ENCODE data around the gene PLCL2. TPM values are rescaled to one million over a fixed set of nuclear protein-coding genes. Genes with fewer than 3 reads are reported as not detected.

Gene PLCL2
- total and polyA plus RNA-seq, 10 of the 15 experiments (the other 5 are each of a cell fraction or from before 2014, with no cell fraction given): 7.5 to 37.3 (median 21.7) TPM

DNA sequence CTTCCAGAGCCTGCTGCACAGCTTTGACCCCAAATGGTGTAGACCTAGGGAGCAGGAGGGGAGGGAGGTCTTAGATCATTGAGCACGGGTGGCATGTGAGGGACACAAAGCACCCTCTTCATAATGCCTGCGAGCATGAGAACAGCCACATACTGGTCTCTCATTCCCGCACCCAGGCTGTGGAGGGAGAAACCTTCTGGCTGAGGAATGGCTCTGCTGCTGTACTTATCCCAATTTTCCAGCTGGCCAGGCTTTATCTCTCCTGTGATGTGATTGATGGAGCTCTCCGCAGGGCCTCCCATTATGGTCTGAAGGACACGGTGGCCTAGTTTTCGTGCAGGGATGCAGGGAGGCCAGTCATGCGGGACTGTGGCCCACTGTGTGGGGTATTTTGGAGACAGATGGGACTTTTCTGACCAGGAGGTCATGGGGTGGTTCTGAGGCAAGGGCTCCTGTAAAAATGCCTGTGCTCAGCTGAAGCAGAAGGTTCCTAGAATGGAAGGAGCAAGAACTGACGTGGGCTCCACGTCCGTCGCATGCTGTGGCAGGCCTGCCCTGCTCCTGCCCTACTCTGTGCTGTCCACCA is 251.5 kb downstream of the PLCL2 start:
- H3K4me3 ChIP-seq: no peak overlapping the region
- no peak overlapping the region for H3K9ac ChIP-seq (ENCODE audit: control insufficient read depth, insufficient read depth, low read length)
- H3K27me3 ChIP-seq (replicated peaks in 1 of 2; ENCODE audit: control insufficient read depth in 2 of 2, insufficient read depth in 2 of 2, low read length in 1 of 2): no peaks in the 10 kb centered on the region
- H4K20me1 ChIP-seq (ENCODE audit: control insufficient read depth, insufficient read depth): no peaks in the 10 kb centered on the region
- intact Hi-C loops (cut with micrococcal nuclease; ENCODE audit: unreplicated experiment) (no loop called here), in situ Hi-C loops (cut with MboI) (no loop called here)
- ChIA-PET CTCF (no interaction called here), RAD21 (ENCODE audit: unreplicated experiment) (no interaction called here), POLR2A (no interaction called here), SMC1A (ENCODE audit: uncharacterized antibody, unreplicated experiment) (no interaction called here)
- H3K4me1 ChIP-seq (ENCODE audit: control insufficient read depth, insufficient read depth, low read length): no peaks in the 10 kb centered on the region
- H3K4me2 ChIP-seq (ENCODE audit: control insufficient read depth, insufficient read depth): no peak overlapping the region
- H3K36me3 ChIP-seq (ENCODE audit: control insufficient read depth in 2 of 2, insufficient read depth in 2 of 2, low read length in 1 of 2): no peaks in the 10 kb centered on the region
- ATAC-seq (peak; percentile 35), DNase-seq (ENCODE audit: low read depth, low spot score) (no peak), FAIRE-seq (no peak)
- WGBS (ENCODE audit: insufficient coverage, insufficient replicate concordance, low lambda C conversion rate, missing lambda C conversion rate): 62% methylated on average over 11 of the region's 11 CpGs
- no peak overlapping the region for H3K27ac ChIP-seq (ENCODE audit: control insufficient read depth, insufficient read depth)
- no peak overlapping the region for H2AFZ ChIP-seq (ENCODE audit: control insufficient read depth, low read depth, low read length)
- H3K79me2 ChIP-seq (ENCODE audit: control insufficient read depth, insufficient read depth, low read length): no peaks in the 10 kb centered on the region
- H3K9me3 ChIP-seq (replicated peaks; ENCODE audit: control insufficient read depth, insufficient read depth, low read length): no peaks in the 10 kb centered on the region; the same call in 1 of the 3 replicates
- BruUV-seq (replicated peaks): no TSS peak
- TF ChIP-seq NR2F1 (conservative IDR thresholded peaks at IDR 0.05) (peak; percentile 58), EP300 (IDR thresholded peaks at IDR 0.05; ENCODE audit: borderline replicate concordance in 1 of 2, control insufficient read depth in 1 of 2, low read depth in 2 of 2, low read length in 2 of 2) (no peak), BHLHE40 (IDR thresholded peaks at IDR 0.05; ENCODE audit: borderline replicate concordance in 1 of 2, low read depth in 2 of 2, low read length in 1 of 2) (peak in 1 of 2 experiments; percentile 67; a peak in 2 of 4 replicates), RUNX3 (IDR thresholded peaks at IDR 0.05; ENCODE audit: low read length) (peak; percentile 52; the same call in 1 of the 2 replicates), PAX5 (IDR thresholded peaks at IDR 0.05; ENCODE audit: borderline replicate concordance, low read depth, low read length) (peak; percentile 92), BCL11A (IDR thresholded peaks at IDR 0.05; ENCODE audit: low read depth, low read length) (peak; percentile 69; the same call in 1 of the 2 replicates), TCF12 (IDR thresholded peaks at IDR 0.05; ENCODE audit: low read depth, low read length) (0 out of 2 replicates have a peak, but pooled peaks have one; percentile 53), JUNB (IDR thresholded peaks at IDR 0.05) (peak; percentile 60; the same call in 1 of the 2 replicates), IKZF1 (conservative IDR thresholded peaks at IDR 0.05) (peak; percentile 21; the same call in 1 of the 2 replicates)
- TF ChIP-seq, protein P1, sequence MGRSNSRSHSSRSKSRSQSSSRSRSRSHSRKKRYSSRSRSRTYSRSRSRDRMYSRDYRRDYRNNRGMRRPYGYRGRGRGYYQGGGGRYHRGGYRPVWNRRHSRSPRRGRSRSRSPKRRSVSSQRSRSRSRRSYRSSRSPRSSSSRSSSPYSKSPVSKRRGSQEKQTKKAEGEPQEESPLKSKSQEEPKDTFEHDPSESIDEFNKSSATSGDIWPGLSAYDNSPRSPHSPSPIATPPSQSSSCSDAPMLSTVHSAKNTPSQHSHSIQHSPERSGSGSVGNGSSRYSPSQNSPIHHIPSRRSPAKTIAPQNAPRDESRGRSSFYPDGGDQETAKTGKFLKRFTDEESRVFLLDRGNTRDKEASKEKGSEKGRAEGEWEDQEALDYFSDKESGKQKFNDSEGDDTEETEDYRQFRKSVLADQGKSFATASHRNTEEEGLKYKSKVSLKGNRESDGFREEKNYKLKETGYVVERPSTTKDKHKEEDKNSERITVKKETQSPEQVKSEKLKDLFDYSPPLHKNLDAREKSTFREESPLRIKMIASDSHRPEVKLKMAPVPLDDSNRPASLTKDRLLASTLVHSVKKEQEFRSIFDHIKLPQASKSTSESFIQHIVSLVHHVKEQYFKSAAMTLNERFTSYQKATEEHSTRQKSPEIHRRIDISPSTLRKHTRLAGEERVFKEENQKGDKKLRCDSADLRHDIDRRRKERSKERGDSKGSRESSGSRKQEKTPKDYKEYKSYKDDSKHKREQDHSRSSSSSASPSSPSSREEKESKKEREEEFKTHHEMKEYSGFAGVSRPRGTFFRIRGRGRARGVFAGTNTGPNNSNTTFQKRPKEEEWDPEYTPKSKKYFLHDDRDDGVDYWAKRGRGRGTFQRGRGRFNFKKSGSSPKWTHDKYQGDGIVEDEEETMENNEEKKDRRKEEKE (IDR thresholded peaks at IDR 0.05): no peak

Data from GM12878 (cell line).